ENCODE results near the gene GAS7.

The GAS7 gene

DNA sequence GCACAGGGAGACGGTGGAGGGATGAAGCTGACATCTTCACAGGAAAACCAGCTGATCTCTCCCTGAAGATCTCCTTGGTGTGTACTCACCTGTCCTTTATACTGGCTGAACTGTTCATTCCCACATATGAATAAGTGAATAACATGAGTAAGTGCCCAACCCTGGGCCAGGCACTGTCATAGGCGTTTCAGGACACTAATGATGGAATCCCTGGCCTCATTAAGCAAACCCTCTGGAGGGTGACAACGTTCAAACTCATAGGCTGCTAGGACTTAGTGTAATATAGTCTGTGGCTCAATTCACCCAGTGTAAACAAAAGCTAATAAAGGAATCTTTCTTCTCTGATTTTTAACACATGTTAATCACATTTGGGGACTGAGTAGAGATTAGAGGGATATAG is 24.5 kb downstream of the GAS7 start:
- in situ Hi-C loops (cut with HindIII; ENCODE audit: low pct_ligation_motif_present, low sequenced_read_pairs): no loop called here
- TF ChIP-seq CTCF (IDR thresholded peaks at IDR 0.05; ENCODE audit: low read depth, low read length, missing control alignments): no peak
- no peak for DNase-seq
- no peak overlapping the region for H3K4me3 ChIP-seq (ENCODE audit: low read depth, low read length)
- H3K36me3 ChIP-seq (replicated peaks): no peaks in the 10 kb centered on the region
- no peaks in the 10 kb centered on the region for H3K27me3 ChIP-seq (replicated peaks)
- no peak overlapping the region for H3K27ac ChIP-seq

- H3K4me3 ChIP-seq (ENCODE audit: low read depth, low read length): no peak overlapping the region
- H3K36me3 ChIP-seq (replicated peaks): no peaks in the 10 kb centered on the region
- no peak overlapping the region for H3K27ac ChIP-seq
- no peaks in the 10 kb centered on the region for H3K27me3 ChIP-seq (replicated peaks)
- DNase-seq: no peak
- no peak for TF ChIP-seq CTCF (IDR thresholded peaks at IDR 0.05; ENCODE audit: low read depth, low read length, missing control alignments)
- in situ Hi-C loops (cut with HindIII; ENCODE audit: low pct_ligation_motif_present, low sequenced_read_pairs): no loop called here
These were observed 25.6 kb downstream of the GAS7 start for GRCh38 chr17:10172778-10173177.

DNA sequence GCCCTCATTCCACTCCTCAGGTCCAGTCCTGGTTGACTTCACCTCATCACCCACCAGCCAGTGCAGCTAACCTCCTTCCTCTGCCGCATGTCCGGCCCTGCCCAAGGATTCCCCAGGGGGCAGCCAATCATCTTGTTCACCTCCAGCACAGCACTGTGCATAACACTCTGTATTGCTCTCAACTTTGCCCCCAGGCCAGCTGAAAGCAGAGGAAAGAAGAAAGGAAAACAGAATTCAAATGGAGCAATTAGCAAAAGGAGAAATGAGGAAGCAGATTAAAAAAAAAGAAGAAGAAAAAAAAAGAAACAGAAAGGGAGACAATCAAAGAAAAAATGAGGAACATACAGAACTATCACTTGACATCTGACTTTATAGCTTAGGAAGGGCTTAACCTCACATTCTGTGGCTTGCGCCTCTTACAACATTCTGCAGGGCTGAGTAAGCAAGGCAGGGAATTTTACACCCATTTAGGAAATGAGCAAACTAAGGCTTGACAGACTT is 26.1 kb downstream of the GAS7 start:
- Histone ChIP-seq H3K27me3 (replicated peaks) (no peaks in the 10 kb centered on the region), H3K27ac (no peak overlapping the region), H3K4me3 (ENCODE audit: low read depth, low read length) (no peak overlapping the region), H3K36me3 (replicated peaks) (no peaks in the 10 kb centered on the region)
- no peak for TF ChIP-seq CTCF (IDR thresholded peaks at IDR 0.05; ENCODE audit: low read depth, low read length, missing control alignments)
- DNase-seq: no peak
- in situ Hi-C loops (cut with HindIII; ENCODE audit: low pct_ligation_motif_present, low sequenced_read_pairs): no loop called here

GRCh38 chr17:10171581-10171981 is 26.8 kb downstream of the GAS7 start:
- TF ChIP-seq CTCF (IDR thresholded peaks at IDR 0.05; ENCODE audit: low read depth, low read length, missing control alignments): no peak
- Histone ChIP-seq H3K36me3 (replicated peaks) (no peaks in the 10 kb centered on the region), H3K27ac (no peak overlapping the region), H3K27me3 (replicated peaks) (no peaks in the 10 kb centered on the region), H3K4me3 (ENCODE audit: low read depth, low read length) (no peak overlapping the region)
- in situ Hi-C loops (cut with HindIII; ENCODE audit: low pct_ligation_motif_present, low sequenced_read_pairs): no loop called here
- DNase-seq: peak; percentile 11

- no peak for DNase-seq
- Histone ChIP-seq H3K27ac (no peak overlapping the region), H3K36me3 (replicated peaks) (no peaks in the 10 kb centered on the region), H3K4me3 (ENCODE audit: low read depth, low read length) (no peak overlapping the region), H3K27me3 (replicated peaks) (no peaks in the 10 kb centered on the region)
- TF ChIP-seq CTCF (IDR thresholded peaks at IDR 0.05; ENCODE audit: low read depth, low read length, missing control alignments): no peak
- in situ Hi-C loops (cut with HindIII; ENCODE audit: low pct_ligation_motif_present, low sequenced_read_pairs): no loop called here
These were observed 27.3 kb downstream of the GAS7 start for GRCh38 chr17:10171122-10171571.

GRCh38 chr17:10170233-10170632 is 28.2 kb downstream of the GAS7 start:
- no peak overlapping the region for H3K4me3 ChIP-seq (ENCODE audit: low read depth, low read length)
- DNase-seq: no peak
- in situ Hi-C loops (cut with HindIII; ENCODE audit: low pct_ligation_motif_present, low sequenced_read_pairs): no loop called here
- no peak for TF ChIP-seq CTCF (IDR thresholded peaks at IDR 0.05; ENCODE audit: low read depth, low read length, missing control alignments)
- no peaks in the 10 kb centered on the region for H3K36me3 ChIP-seq (replicated peaks)
- H3K27me3 ChIP-seq (replicated peaks): no peaks in the 10 kb centered on the region
- H3K27ac ChIP-seq: no peak overlapping the region

Measured in brain microvascular endothelial cell (primary cell).